ENCODE data around the gene CDH10. TPM values are rescaled to one million over a fixed set of nuclear protein-coding genes. Genes with fewer than 3 reads are reported as not detected.

CDH10 gene
- total RNA-seq, 1 experiment from 2014 or later, result 0.31 TPM

DNA sequence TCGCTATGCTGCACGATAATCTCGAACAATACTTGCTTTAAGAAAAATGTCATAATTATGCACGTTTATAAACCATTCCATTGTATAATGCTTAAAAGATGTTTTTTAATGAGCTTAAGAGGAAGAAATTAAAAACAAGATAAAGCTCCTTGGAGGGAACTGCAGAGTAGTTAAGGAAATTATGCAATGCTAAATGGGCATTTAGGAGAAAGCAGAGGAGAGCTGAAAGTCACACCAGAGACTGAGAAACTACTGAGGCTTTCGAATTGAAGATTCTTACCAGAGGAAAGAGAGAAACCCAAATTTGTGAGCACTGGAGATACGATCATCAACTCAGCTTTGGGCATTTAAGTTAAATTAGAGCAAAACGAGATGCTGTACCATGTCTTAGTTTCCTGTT is 119.4 kb downstream of the CDH10 start:
- H4K20me1 ChIP-seq (ENCODE audit: control insufficient read depth, insufficient read depth, insufficient read length), result no peaks in the 10 kb centered on the region
- no peak overlapping the region for H4K8ac ChIP-seq (replicated peaks; ENCODE audit: insufficient read length, low read depth, low read length)
- no peak overlapping the region for H3K4ac ChIP-seq (ENCODE audit: low read depth, low read length)
- TF ChIP-seq, protein P1, sequence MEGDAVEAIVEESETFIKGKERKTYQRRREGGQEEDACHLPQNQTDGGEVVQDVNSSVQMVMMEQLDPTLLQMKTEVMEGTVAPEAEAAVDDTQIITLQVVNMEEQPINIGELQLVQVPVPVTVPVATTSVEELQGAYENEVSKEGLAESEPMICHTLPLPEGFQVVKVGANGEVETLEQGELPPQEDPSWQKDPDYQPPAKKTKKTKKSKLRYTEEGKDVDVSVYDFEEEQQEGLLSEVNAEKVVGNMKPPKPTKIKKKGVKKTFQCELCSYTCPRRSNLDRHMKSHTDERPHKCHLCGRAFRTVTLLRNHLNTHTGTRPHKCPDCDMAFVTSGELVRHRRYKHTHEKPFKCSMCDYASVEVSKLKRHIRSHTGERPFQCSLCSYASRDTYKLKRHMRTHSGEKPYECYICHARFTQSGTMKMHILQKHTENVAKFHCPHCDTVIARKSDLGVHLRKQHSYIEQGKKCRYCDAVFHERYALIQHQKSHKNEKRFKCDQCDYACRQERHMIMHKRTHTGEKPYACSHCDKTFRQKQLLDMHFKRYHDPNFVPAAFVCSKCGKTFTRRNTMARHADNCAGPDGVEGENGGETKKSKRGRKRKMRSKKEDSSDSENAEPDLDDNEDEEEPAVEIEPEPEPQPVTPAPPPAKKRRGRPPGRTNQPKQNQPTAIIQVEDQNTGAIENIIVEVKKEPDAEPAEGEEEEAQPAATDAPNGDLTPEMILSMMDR (conservative IDR thresholded peaks at IDR 0.05), result no peak
- no peak overlapping the region for H2BK20ac ChIP-seq (ENCODE audit: low read depth, low read length, poor library complexity, severe bottlenecking)
- H3K4me1 ChIP-seq (ENCODE audit: insufficient read depth, low read length), result no peaks in the 10 kb centered on the region
- Mint-ChIP-seq H3K4me1 (no peaks in the 10 kb centered on the region), H3K36me3 (ENCODE audit: insufficient read depth in 1 of 3, low read depth in 3 of 3) (no peaks in the 10 kb centered on the region), H3K27ac (no peak overlapping the region), H3K4me3 (no peak overlapping the region), H3K9me3 (no peaks in the 10 kb centered on the region), H3K27me3 (ENCODE audit: low read depth) (no peaks in the 10 kb centered on the region)
- H3K27ac ChIP-seq (ENCODE audit: insufficient read length, low read depth, low read length), result no peak overlapping the region
- no peak for DNase-seq
- no peaks in the 10 kb centered on the region for H3K27me3 ChIP-seq (ENCODE audit: insufficient read depth, low read length)
- H2AK5ac ChIP-seq (ENCODE audit: insufficient read length, low read length), result no peak overlapping the region
- H3K56ac ChIP-seq (ENCODE audit: insufficient read length, low read depth, low read length), result no peak overlapping the region
- H4K5ac ChIP-seq (ENCODE audit: insufficient read length, low read depth, low read length), result no peak overlapping the region
- no peak overlapping the region for H3T11ph ChIP-seq (ENCODE audit: low read length)
- no peak overlapping the region for H2BK120ac ChIP-seq (ENCODE audit: low read depth, low read length, poor library complexity, severe bottlenecking)
- WGBS (ENCODE audit: extremely low coverage, insufficient read length, low lambda C conversion rate), result no CpG with 5 or more reads among the region's 7 CpGs
- no peak overlapping the region for H2BK15ac ChIP-seq (ENCODE audit: low read depth, low read length)
- H3K23ac ChIP-seq (ENCODE audit: insufficient read length, low read depth, low read length), result no peak overlapping the region
- H3K9ac ChIP-seq (ENCODE audit: extremely low read depth, insufficient read length, low read length), result no peak overlapping the region
- no peaks in the 10 kb centered on the region for H3K9me3 ChIP-seq (ENCODE audit: control insufficient read depth, low read depth, low read length)
- no peaks in the 10 kb centered on the region for H3K23me2 ChIP-seq (ENCODE audit: insufficient read length, low read depth, low read length, poor library complexity, severe bottlenecking)
- H2BK12ac ChIP-seq (ENCODE audit: insufficient read length, low read depth, low read length), result no peak overlapping the region
- no peak overlapping the region for H4K91ac ChIP-seq (ENCODE audit: insufficient read length, low read depth, low read length)
- H3K14ac ChIP-seq (ENCODE audit: insufficient read depth, low read length), result no peak overlapping the region
- no peak overlapping the region for H3K4me2 ChIP-seq (ENCODE audit: insufficient read depth, insufficient read length, low read length)
- H3K79me1 ChIP-seq (ENCODE audit: insufficient read depth, low read depth, low read length, poor library complexity, severe bottlenecking), result no peaks in the 10 kb centered on the region
- H2BK5ac ChIP-seq (ENCODE audit: insufficient read length, low read length), result no peak overlapping the region
- H2AFZ ChIP-seq (ENCODE audit: low read length), result no peak overlapping the region
- no peak overlapping the region for H3K18ac ChIP-seq (ENCODE audit: insufficient read length, low read depth, low read length)
- H3K79me2 ChIP-seq (ENCODE audit: insufficient read depth, low read length), result no peaks in the 10 kb centered on the region

All from H9 (cell line).